HepG2 (cell line): Measurements from ENCODE around the gene TTYH2. TPM values are rescaled to one million over a fixed set of nuclear protein-coding genes. Genes with fewer than 3 reads are reported as not detected.
A peak's percentile ranks its signal among the peaks of the same experiment; 100 is the strongest.

Experiments
- ATAC-seq: fragments of 200-7000 bp; cut with Tn5 transposase; 3 replicates; pipeline ENCODE4 v1.9.1; 2020; ENCODE audit warnings: mild to moderate bottlenecking, moderate library complexity
- BruUV-seq: library from RNA; stranded (reverse); fragments of 400-500 nt; replicated peaks from 2 replicates; lab custom pipeline; 2021; lab: Mats Ljungman, UMichigan
- CTCF ChIA-PET: fragments of 300-600 bp; formaldehyde crosslinking; extraction: SDS; loops from one replicate; lab custom pipeline; 2021; ENCODE audit warnings: low total read pairs, inconsistent platforms, low intra/inter-chr PET ratio; lab: Yijun Ruan, JAX
- POLR2A ChIA-PET: fragments of 350-600 bp; sonication (Branson Sonifier 250); formaldehyde crosslinking; loops from one replicate; lab custom pipeline; 2020; ENCODE audit warnings: antibody characterized with exemption, inconsistent platforms; lab: Yijun Ruan, JAX
- DNase-seq: peaks from one replicate; pipeline ENCODE4 v3.0.0-alpha.2; 2015; ENCODE audit warnings: low spot score
- FAIRE-seq: peaks from 3 replicates; lab custom pipeline; 2011; peaks lifted over from hg19 to GRCh38; lab: Jason Lieb, UNC
- H2AFZ ChIP-seq: one replicate; pipeline ENCODE4 v1.6.1; 2011; ENCODE audit warnings: low read length, inconsistent platforms
- H3K27ac ChIP-seq: fragments of 300-600 bp; 3 replicates; pipeline ENCODE4 v1.8.0; 2011; ENCODE audit warnings: mixed run types, mild to moderate bottlenecking, mixed read lengths, low read length, inconsistent platforms; ENCODE audit not compliant: insufficient read depth; ENCODE audit errors: extremely low read length
- H3K27me3 ChIP-seq, 2 experiments: fragments of 200-600 bp in 1 of 2; 2 replicates in 1 of 2; 3 replicates in 1 of 2; pipeline versions ENCODE4 v1.6.0 to v1.8.0; 2011; ENCODE audit warnings: low read length in 2 of 2, mild to moderate bottlenecking in 2 of 2, moderate library complexity in 2 of 2, inconsistent platforms in 1 of 2; ENCODE audit not compliant: insufficient read depth in 2 of 2, control insufficient read depth in 1 of 2
- H3K36me3 ChIP-seq, 2 experiments: fragments of 200-600 bp in 1 of 2; replicated peaks in 1 of 2; 2 replicates in 1 of 2; 3 replicates in 1 of 2; pipeline versions ENCODE4 v1.5.1 to v1.8.0; 2011; ENCODE audit warnings: low read length in 2 of 2, inconsistent platforms in 1 of 2; ENCODE audit not compliant: insufficient read depth in 2 of 2, control insufficient read depth in 1 of 2
- H3K4me1 ChIP-seq: 2 replicates; pipeline ENCODE4 v1.5.1; 2012; ENCODE audit warnings: low read length, inconsistent platforms; ENCODE audit not compliant: insufficient read depth
- H3K4me2 ChIP-seq: 2 replicates; pipeline ENCODE4 v1.6.0; 2011; ENCODE audit warnings: low read depth, low read length, inconsistent platforms
- H3K4me3 ChIP-seq, 3 experiments: fragments of 200-600 bp in 1 of 3; sonication (generic), shearing (Covaris generic) in 1 of 3; replicated peaks in 1 of 3; 2 replicates each; pipeline ENCODE4 v1.5.1; 2011 to 2016; ENCODE audit warnings: low read length in 3 of 3, inconsistent platforms in 2 of 3, low read depth in 2 of 3, mild to moderate bottlenecking in 2 of 3, control low read depth in 1 of 3, mixed read lengths in 1 of 3; ENCODE audit not compliant: insufficient read depth in 1 of 3
- H3K79me2 ChIP-seq: one replicate; pipeline ENCODE4 v1.6.1; 2011; ENCODE audit warnings: low read length, inconsistent platforms; ENCODE audit not compliant: insufficient read depth
- H3K9ac ChIP-seq: 2 replicates; pipeline ENCODE4 v1.6.0; 2011; ENCODE audit warnings: mild to moderate bottlenecking, low read depth, low read length, inconsistent platforms; ENCODE audit not compliant: insufficient read depth
- H3K9me3 ChIP-seq: 2 replicates; pipeline ENCODE4 v1.5.1; 2012; ENCODE audit warnings: mild to moderate bottlenecking, low read length
- H4K20me1 ChIP-seq: 2 replicates; pipeline ENCODE4 v1.6.0; 2011; ENCODE audit warnings: inconsistent platforms, mild to moderate bottlenecking, low read length, moderate library complexity; ENCODE audit not compliant: insufficient read depth
- GATA4 ChIP-seq: sonication (generic); IDR thresholded peaks from 2 replicates; pipeline ENCODE4 v1.6.1; 2016; ENCODE audit warnings: antibody characterized with exemption, low read depth, borderline replicate concordance
- HDAC2 ChIP-seq: sonication (generic); formaldehyde crosslinking; IDR thresholded peaks from 2 replicates; pipeline ENCODE4 v1.4.0; 2020; ENCODE audit warnings: missing genetic modification reagents
- MNT ChIP-seq: fragments of 450-650 bp; IDR thresholded peaks from 2 replicates; pipeline ENCODE4 v1.6.1; 2016
- ZHX2 ChIP-seq, 2 experiments: sonication (generic) in 1 of 2; formaldehyde crosslinking in 1 of 2; IDR thresholded peaks; 2 replicates each; pipeline versions ENCODE4 v1.6.1 to v1.9.0; 2014 to 2022; ENCODE audit warnings: antibody characterized with exemption in 1 of 2, borderline replicate concordance in 1 of 2, inconsistent platforms in 1 of 2, low read depth in 1 of 2, missing genetic modification reagents in 1 of 2
- WGBS: methylation state at CpG from one replicate; pipeline ENCODE4 v1.1.6; 2017; ENCODE audit warnings: low lambda C conversion rate; 5-methylcytosine and 5-hydroxymethylcytosine counted together
- in situ Hi-C: cut with HindIII; loops from 2 replicates; pipeline ENCODE4 v1.10.0; 2017; ENCODE audit warnings: low pct_unique_long_range_greater_than_20kb; ENCODE audit not compliant: extremely low pct_ligation_motif_present
- intact Hi-C: fragments of 100-400 bp; cut with micrococcal nuclease; formaldehyde crosslinking; loops from one replicate; pipeline ENCODE4 v1.10.0; 2022; ENCODE audit not compliant: unreplicated experiment
- polyA plus RNA-seq, 8 experiments: library from polyadenylated mRNA; depleted of rRNA in 3 of 8; stranded (reverse) in 7 of 8; unstranded in 1 of 8; fragments of >200 nt; fragmentation: Illumina TruSeq in 4 of 8; extraction: Trizol in 4 of 8; gene quantifications; 2 replicates each; pipeline versions ENCODE4 v1.2.1 to v1.2.3, GENCODE V29; 2011 to 2016; ENCODE audit warnings: low read depth in 4 of 8, missing spikeins in 1 of 8, mixed read lengths in 1 of 8; ENCODE audit not compliant: insufficient read depth in 1 of 8
- total RNA-seq, 5 experiments: library from RNA; depleted of rRNA; stranded (reverse); fragments of >200 nt; fragmentation: Illumina TruSeq; extraction: Trizol; gene quantifications; 2 replicates each; pipeline ENCODE4 v1.2.3, GENCODE V29; 2016; ENCODE audit warnings: low read depth in 1 of 5

TTYH2 gene
- total and polyA plus RNA-seq, 2 of the 13 experiments (the other 11 are each of a cell fraction or from before 2014, with no cell fraction given): 0.77 to 0.96 TPM

- no peak for FAIRE-seq
These were observed 37.1 kb downstream of the TTYH2 start for GRCh38 chr17:74250324-74250995.

GRCh38 chr17:74251051-74251450 lies 37.7 kb downstream of the TTYH2 start:
- ATAC-seq: no peak
- peak; percentile 92 for TF ChIP-seq MNT
- no peak for TF ChIP-seq ZHX2 (IDR thresholded peaks at IDR 0.05; ENCODE audit: low read depth)
- TF ChIP-seq ZHX2 (CRISPR knock-in tag; IDR thresholded peaks at IDR 0.05; ENCODE audit: borderline replicate concordance): no peak
- Histone ChIP-seq H3K9ac (no peak overlapping the region), H3K9me3 (no peaks in the 10 kb centered on the region), H3K4me2 (no peak overlapping the region), H3K27ac (no peak overlapping the region), H3K36me3 (no peaks in the 10 kb centered on the region), H3K4me3 (no peak overlapping the region), H4K20me1 (no peaks in the 10 kb centered on the region), H2AFZ (no peak overlapping the region), H3K79me2 (no peaks in the 10 kb centered on the region), H3K27me3 (peaks cover 0 to 1% of the 10 kb centered on the region in 2 experiments; a peak in 1 of 5 replicates), H3K4me1 (no peaks in the 10 kb centered on the region)
- FAIRE-seq: no peak
- in situ Hi-C loops (no loop called here), intact Hi-C loops (no loop called here)
- ChIA-PET POLR2A (no interaction called here), CTCF (no interaction called here)
- no peak for DNase-seq
- no TSS peak for BruUV-seq
- WGBS: 71% methylated on average over 8 of the region's 8 CpGs

More at GRCh38 chr17:74250324-74250995, 37.1 kb downstream of the TTYH2 start:
- H3K27me3 ChIP-seq: no peaks in the 10 kb centered on the region; a peak in 1 of 5 replicates
- BruUV-seq: no TSS peak
- POLR2A ChIA-PET: no interaction called here
- intact Hi-C loops (no loop called here), in situ Hi-C loops (no loop called here)
- H3K4me1 ChIP-seq: no peaks in the 10 kb centered on the region
- DNase-seq: no peak
- CTCF ChIA-PET: no interaction called here
- H3K27ac ChIP-seq: no peak overlapping the region
- H2AFZ ChIP-seq: no peak overlapping the region
- peak; percentile 3; the same call in 1 of the 2 replicates for TF ChIP-seq MNT
- no peak for TF ChIP-seq HDAC2 (CRISPR knock-in tag)
- TF ChIP-seq GATA4: no peak
- TF ChIP-seq, all 625 proteins: peak for 1
- no peaks in the 10 kb centered on the region for H3K79me2 ChIP-seq
- no peak overlapping the region for H3K4me2 ChIP-seq
- H3K36me3 ChIP-seq: no peaks in the 10 kb centered on the region
- H3K9ac ChIP-seq: no peak overlapping the region
- 32% methylated on average over 10 of the region's 12 CpGs for WGBS
- no peak for ATAC-seq
- no peaks in the 10 kb centered on the region for H3K9me3 ChIP-seq
- no peaks in the 10 kb centered on the region for H4K20me1 ChIP-seq
- no peak overlapping the region for H3K4me3 ChIP-seq
